ENCODE results near the gene CALHM3.

Gene CALHM3

DNA sequence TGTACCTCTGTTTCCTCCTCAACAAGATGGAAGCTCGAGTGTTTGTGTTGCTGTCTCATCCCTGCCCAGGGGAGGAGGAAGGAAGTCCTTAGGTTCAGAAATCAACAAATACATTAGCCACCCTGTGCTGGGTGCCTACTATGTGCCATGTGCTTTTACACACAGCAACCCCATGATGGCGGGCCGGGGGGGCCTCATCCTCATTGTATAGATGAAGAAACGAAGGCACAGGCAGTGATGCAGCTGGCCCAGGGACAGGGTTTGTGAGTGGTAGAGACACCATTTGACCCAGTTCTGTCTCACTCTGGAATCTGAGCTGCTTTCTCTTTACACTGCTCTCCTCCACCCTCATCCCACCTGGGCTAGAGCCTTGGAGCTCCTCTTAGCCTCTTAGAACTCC, 25.0 kb downstream of the CALHM3 start:
- H3K9ac ChIP-seq (ENCODE audit: low read depth, low read length), result no peak overlapping the region
- no peaks in the 10 kb centered on the region for H3K27me3 ChIP-seq (ENCODE audit: insufficient read depth, low read length)
- H3K36me3 ChIP-seq (ENCODE audit: insufficient read depth, low read length), result no peaks in the 10 kb centered on the region
- H3K4me1 ChIP-seq (ENCODE audit: insufficient read depth, low read length), result peaks cover 7% of the 10 kb centered on the region
- no peak overlapping the region for H3K4me3 ChIP-seq (ENCODE audit: low read length)
- no peak overlapping the region for H3K27ac ChIP-seq (ENCODE audit: low read depth, low read length)
- no peaks in the 10 kb centered on the region for H3K9me3 ChIP-seq (ENCODE audit: insufficient read depth, low read depth, low read length)
- 92% methylated on average over 3 of the region's 4 CpGs for WGBS

DNA sequence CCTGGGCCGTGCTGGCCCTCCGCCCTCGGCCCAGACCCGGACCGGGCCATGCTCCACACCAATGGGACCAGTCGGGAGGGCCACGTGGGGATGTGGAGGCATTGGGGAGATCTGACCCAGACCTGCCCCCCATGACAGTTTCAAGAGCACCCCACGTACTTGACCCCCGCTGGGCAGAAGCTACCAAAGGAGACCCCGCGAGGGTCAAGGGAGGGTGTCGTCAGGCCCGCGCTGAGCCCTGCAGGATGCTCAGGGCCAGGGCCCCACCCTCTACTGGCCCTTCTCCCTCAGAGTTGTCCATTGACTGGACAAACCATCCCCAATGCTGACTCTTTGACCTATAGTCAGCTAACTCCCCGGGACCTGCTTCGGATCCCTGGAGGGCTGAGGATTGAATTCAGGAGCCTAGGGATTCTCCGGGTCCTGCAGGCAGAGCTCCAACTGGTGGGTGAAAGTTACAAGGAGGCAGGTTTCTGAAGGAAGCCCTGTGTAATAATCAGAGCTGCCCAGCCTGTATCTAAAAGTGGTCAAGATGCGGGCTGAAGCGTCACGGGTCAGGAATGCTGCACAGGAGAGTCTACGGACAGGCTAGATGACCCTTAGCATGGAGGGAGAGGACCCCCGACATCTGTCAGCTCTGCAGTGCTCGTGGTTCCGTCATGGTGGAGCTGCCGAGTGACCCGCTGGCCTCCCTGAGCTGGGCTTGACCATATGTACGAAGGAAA, 26.4 kb downstream of the CALHM3 start:
- Histone ChIP-seq H3K27ac (ENCODE audit: low read depth, low read length) (no peak overlapping the region), H3K27me3 (ENCODE audit: insufficient read depth, low read length) (no peaks in the 10 kb centered on the region), H3K36me3 (ENCODE audit: insufficient read depth, low read length) (peaks cover 3% of the 10 kb centered on the region), H3K9me3 (ENCODE audit: insufficient read depth, low read depth, low read length) (no peaks in the 10 kb centered on the region), H3K4me3 (ENCODE audit: low read length) (peak overlapping the region; percentile 49), H3K4me1 (ENCODE audit: insufficient read depth, low read length) (peaks cover 7% of the 10 kb centered on the region), H3K9ac (ENCODE audit: low read depth, low read length) (0 out of 2 replicates have a peak overlapping the region, but pooled peaks have one; percentile 31)
- WGBS, result 75% methylated on average over 27 of the region's 27 CpGs

DNA sequence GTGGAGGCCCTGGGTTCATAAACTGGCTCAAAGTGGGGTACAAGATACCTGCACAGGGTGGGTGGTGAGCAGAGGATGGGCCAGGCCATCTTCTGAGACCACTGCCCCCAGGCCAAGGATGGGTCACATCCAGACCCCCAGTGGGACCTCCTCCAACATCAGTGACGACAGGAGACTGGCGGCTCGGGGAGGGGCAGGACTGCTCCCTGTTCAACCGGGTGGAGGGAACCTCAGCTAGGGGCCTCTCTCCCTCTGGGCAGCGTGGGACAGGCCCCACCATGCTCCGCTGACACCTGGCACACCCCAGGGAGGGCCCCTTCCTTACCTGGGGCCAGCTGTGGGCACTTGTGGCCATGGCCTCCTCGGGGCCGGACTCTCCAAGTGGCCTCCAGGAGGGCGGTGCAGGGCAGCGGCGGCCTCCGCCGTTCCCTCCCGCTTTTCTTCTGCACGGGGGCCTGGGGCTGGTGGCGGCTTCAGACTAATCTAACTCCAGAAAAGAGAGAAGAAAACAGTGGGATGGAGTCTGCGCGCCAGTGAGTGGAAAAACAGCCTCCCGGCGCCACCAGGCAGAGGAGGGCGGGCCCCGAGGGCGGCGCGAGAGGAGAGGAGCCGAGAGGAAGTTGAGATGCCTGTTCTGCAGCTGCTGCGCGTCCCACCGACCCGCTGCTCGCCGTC, 27.1 kb downstream of the CALHM3 start, which contains the start of gene CALHM2:
TSS of gene CALHM2 (minus strand) at position 540 of the 675 bp plus-strand sequence. CDS start 2,429 bp downstream, outside the sequence.
- H3K27me3 ChIP-seq (ENCODE audit: insufficient read depth, low read length), result no peaks in the 10 kb centered on the region
- 41% methylated on average over 32 of the region's 32 CpGs for WGBS
- no peak within 1 kb of the TSS for H3K27ac ChIP-seq (ENCODE audit: low read depth, low read length)
- H3K9ac ChIP-seq (ENCODE audit: low read depth, low read length), result 0 out of 2 replicates have a peak within 1 kb of the TSS, but pooled peaks have one; percentile 31
- H3K4me1 ChIP-seq (ENCODE audit: insufficient read depth, low read length), result peaks cover 7% of the 10 kb centered on the region
- no peaks in the 10 kb centered on the region for H3K9me3 ChIP-seq (ENCODE audit: insufficient read depth, low read depth, low read length)
- peaks cover 10% of the 10 kb centered on the region for H3K36me3 ChIP-seq (ENCODE audit: insufficient read depth, low read length)
- peak within 1 kb of the TSS; percentile 49 for H3K4me3 ChIP-seq (ENCODE audit: low read length)

DNA sequence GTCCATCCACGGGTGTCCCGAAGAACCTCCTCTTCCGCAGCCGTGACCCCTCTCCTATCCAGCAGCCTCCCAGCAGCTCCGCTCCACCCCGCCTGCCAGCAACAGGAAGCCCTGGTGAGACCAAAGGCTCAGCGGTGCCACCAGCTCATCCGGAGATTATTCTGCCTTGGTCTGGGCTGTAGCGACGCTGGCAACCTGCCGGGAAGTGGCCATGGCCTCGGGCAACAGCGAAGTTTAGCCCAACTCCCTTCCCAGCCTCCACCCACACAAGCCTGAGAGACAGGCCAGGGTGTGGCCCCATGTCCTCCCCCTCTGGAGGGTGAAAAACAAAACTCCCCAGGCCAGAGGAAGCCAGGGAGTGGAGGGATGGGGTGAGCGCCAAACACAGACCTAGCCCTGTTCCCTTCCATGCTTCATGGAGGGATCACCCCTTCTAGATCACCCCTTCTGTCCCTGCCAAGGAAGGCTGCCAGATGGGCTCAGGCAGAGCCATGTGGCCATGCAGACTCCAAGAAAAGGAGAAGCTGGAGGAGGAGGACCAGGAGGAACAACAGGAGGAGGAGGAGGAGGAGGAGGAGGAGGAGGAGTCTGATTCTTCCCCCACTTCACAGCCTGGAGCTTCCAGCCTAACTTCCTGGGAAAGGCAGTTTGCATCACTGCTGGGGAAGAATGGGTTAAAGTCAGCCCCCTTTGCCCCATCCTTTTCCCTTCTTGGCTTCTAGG, 27.8 kb downstream of the CALHM3 start:
- Histone ChIP-seq H3K4me1 (ENCODE audit: insufficient read depth, low read length) (peaks cover 7% of the 10 kb centered on the region), H3K9ac (ENCODE audit: low read depth, low read length) (no peak overlapping the region), H3K36me3 (ENCODE audit: insufficient read depth, low read length) (peaks cover 17% of the 10 kb centered on the region), H3K27ac (ENCODE audit: low read depth, low read length) (no peak overlapping the region), H3K27me3 (ENCODE audit: insufficient read depth, low read length) (no peaks in the 10 kb centered on the region), H3K9me3 (ENCODE audit: insufficient read depth, low read depth, low read length) (no peaks in the 10 kb centered on the region), H3K4me3 (ENCODE audit: low read length) (peak overlapping the region; percentile 49)
- WGBS, result 42% methylated on average over 14 of the region's 14 CpGs

DNA sequence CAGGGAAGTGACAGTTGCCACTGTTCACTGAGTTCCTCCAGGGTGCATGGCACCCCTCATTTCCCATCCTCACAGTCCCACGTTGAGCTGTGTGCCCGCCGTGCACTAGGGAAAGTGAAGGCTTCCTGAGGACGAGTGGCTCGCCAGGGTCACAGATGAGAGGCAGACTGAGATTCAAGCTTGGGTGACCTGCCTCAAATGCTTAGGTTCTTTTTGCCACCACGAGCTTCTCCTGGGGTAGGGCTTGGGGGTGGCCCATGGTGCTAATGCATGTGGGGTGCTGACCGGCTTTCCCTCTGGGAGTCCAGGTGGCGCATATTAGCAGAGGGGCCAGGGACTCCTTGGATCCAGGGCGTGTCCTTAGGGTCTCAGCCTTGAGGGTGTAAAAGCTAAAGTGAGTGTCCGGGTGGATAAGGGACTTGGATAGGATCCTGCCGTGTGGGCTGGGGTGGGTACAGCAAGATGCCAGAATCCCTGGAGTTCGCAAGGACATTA, 28.8 kb downstream of the CALHM3 start:
- Histone ChIP-seq H3K36me3 (ENCODE audit: insufficient read depth, low read length) (peaks cover 27% of the 10 kb centered on the region), H3K9me3 (ENCODE audit: insufficient read depth, low read depth, low read length) (no peaks in the 10 kb centered on the region), H3K4me1 (ENCODE audit: insufficient read depth, low read length) (peaks cover 7% of the 10 kb centered on the region), H3K27me3 (ENCODE audit: insufficient read depth, low read length) (no peaks in the 10 kb centered on the region), H3K9ac (ENCODE audit: low read depth, low read length) (no peak overlapping the region), H3K27ac (ENCODE audit: low read depth, low read length) (no peak overlapping the region), H3K4me3 (ENCODE audit: low read length) (no peak overlapping the region)
- WGBS, result 90% methylated on average over 12 of the region's 12 CpGs

DNA sequence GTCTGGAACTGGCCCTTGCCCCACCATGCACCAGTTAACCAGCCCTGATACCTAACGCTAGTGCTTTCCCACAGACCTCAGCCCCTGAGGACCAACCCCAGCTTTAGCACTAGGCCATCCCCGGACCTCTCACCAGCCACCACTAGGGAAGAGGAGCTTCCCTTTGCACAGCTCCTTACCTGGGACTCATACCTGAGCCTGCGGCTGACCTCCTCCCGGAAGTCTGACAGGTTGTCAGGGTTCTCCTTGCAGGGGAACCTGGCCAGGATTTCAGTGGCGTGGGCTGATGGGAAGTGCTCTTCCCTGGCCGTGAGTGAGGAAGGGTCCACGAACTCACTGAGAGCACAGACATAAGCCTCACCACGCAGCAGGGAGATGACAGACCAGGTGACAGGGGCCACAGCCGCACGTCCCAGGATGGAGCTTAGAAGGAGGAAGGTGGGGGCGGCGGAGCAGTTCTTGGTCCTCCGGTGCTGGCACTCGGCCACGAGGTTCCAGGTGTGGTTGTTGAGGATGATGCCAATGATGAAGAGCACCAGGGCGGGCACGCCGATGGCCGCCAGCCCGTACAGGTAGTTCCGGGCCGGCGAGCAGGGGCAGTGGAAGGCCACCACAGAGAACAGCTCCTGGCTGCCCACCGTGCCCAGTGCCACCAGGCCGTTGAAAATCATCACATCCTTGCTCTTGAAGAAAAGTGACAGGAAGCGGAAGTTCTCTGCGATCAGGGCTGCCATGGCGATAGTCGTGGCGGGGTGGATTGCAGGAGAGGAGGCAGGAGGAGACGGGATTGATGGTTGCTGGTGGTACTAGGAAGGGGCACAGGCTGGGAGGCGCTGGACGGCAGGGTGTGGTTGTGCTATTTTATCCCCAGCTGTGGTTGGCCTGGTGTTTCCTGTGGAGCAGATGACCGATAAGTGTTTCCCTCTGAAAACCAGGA, 29.6 kb downstream of the CALHM3 start:
- Histone ChIP-seq H3K27me3 (ENCODE audit: insufficient read depth, low read length) (no peaks in the 10 kb centered on the region), H3K27ac (ENCODE audit: low read depth, low read length) (no peak overlapping the region), H3K4me1 (ENCODE audit: insufficient read depth, low read length) (peaks cover 7% of the 10 kb centered on the region), H3K36me3 (ENCODE audit: insufficient read depth, low read length) (peaks cover 35% of the 10 kb centered on the region), H3K4me3 (ENCODE audit: low read length) (no peak overlapping the region), H3K9me3 (ENCODE audit: insufficient read depth, low read depth, low read length) (no peaks in the 10 kb centered on the region), H3K9ac (ENCODE audit: low read depth, low read length) (no peak overlapping the region)
- WGBS, result 94% methylated on average over 34 of the region's 34 CpGs

DNA sequence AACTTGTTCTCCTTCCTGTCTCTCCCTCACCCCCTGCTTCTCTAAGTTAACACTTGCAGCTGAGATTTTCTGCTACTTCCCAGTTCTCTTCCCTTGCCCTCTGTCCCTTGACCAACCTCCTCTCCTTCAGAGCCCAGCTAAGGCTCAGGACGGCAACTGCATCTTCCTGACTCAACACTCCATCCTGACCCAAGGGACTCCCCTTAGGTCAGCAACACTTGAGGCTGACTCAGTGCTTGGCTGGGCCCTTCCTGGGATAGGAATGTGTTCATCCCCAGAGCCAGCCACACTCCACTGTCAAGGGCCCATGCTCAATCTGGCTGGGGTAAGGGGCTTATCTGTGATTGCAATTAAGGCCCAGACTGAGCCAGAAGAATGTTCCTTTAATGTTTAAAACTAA, 30.3 kb downstream of the CALHM3 start:
- Histone ChIP-seq H3K36me3 (ENCODE audit: insufficient read depth, low read length) (peaks cover 42% of the 10 kb centered on the region), H3K27me3 (ENCODE audit: insufficient read depth, low read length) (no peaks in the 10 kb centered on the region), H3K4me1 (ENCODE audit: insufficient read depth, low read length) (peaks cover 7% of the 10 kb centered on the region), H3K4me3 (ENCODE audit: low read length) (no peak overlapping the region), H3K27ac (ENCODE audit: low read depth, low read length) (no peak overlapping the region), H3K9ac (ENCODE audit: low read depth, low read length) (no peak overlapping the region), H3K9me3 (ENCODE audit: insufficient read depth, low read depth, low read length) (no peaks in the 10 kb centered on the region)
- WGBS, result 89% methylated on average over 1 of the region's 1 CpG

DNA sequence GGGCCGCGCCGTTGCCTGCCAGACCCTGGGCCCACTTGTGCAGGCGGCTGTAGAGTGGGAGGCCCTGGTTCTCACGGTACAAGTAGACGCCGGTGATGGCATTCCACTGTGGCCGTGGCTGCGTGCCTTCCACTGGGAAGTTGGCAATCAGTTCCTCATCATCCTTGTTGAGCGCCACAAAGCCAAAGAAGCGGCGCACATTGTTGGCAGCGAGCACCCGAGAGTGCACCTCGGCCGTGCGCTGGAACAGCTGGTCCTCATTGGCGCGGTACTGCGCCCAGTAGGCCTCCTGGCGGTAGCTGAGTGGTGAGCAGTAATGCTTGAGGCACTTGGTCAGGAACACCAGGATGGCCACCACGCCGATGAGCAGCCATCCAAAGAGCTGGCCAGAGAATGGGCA, 31.9 kb downstream of the CALHM3 start:
- H3K9ac ChIP-seq (ENCODE audit: low read depth, low read length), result no peak overlapping the region
- H3K27ac ChIP-seq (ENCODE audit: low read depth, low read length), result no peak overlapping the region
- 96% methylated on average over 23 of the region's 23 CpGs for WGBS
- peaks cover 7% of the 10 kb centered on the region for H3K4me1 ChIP-seq (ENCODE audit: insufficient read depth, low read length)
- no peaks in the 10 kb centered on the region for H3K9me3 ChIP-seq (ENCODE audit: insufficient read depth, low read depth, low read length)
- H3K4me3 ChIP-seq (ENCODE audit: low read length), result no peak overlapping the region
- H3K27me3 ChIP-seq (ENCODE audit: insufficient read depth, low read length), result no peaks in the 10 kb centered on the region
- H3K36me3 ChIP-seq (ENCODE audit: insufficient read depth, low read length), result peaks cover 58% of the 10 kb centered on the region

DNA sequence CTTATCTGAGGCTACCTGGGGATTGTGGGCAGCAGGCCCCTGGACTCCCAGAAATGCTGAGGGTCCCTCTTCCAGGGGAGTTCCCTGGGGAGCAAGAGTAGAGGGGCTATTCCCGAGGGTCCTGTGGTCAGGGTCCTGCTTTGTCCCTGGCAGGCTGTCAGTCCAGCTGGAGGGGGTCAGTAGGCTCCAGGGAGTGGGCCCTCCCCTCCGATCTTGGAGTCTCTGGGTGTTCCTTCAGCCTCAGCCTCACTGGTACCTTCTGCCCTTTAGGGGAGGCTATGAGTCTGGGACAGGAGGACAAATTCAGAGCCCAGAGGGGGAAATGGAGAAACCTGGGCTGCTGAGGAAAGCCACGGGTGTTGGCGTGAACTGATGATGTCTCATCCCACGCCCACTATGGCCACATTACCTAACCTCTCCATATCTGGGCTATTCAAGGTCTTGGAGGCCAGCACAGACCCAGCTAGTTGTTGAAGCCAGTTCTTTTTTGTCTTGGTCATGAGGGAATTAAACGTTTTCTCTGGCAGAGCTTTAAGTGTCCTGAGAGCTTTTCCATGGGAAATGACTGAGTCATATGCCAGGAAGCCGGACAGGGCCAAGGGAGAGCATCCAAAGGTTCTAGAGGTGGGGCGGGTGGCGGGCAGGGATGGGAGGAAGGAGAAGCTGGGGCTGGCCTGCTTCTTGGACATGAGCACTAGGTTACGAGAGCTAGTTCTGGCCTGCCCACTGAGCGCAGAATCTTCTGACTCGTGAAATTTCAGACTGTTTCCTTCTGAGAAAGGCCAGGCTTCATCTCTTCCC, 33.1 kb downstream of the CALHM3 start:
- H3K4me3 ChIP-seq (ENCODE audit: low read length), result no peak overlapping the region
- 94% methylated on average over 12 of the region's 12 CpGs for WGBS
- no peaks in the 10 kb centered on the region for H3K27me3 ChIP-seq (ENCODE audit: insufficient read depth, low read length)
- peaks cover 70% of the 10 kb centered on the region for H3K36me3 ChIP-seq (ENCODE audit: insufficient read depth, low read length)
- no peaks in the 10 kb centered on the region for H3K4me1 ChIP-seq (ENCODE audit: insufficient read depth, low read length)
- no peak overlapping the region for H3K27ac ChIP-seq (ENCODE audit: low read depth, low read length)
- no peaks in the 10 kb centered on the region for H3K9me3 ChIP-seq (ENCODE audit: insufficient read depth, low read depth, low read length)
- no peak overlapping the region for H3K9ac ChIP-seq (ENCODE audit: low read depth, low read length)

DNA sequence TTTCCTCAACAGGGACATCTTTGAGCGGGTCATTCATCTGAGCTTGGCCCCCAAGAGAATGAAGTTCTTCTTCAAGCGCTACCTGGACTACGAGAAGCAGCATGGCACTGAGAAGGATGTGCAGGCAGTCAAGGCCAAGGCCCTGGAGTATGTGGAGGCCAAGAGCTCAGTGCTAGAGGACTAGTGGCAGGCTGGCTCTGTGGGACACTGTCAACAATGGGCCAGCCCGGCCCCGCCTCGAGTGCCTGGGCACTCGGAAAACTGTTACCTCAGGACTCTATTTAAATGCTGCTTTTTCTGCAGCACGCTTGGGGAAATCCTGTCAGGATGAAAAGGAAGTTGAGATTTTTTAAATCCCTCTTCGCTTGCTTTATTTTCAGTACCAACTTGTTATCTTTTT, 33.7 kb downstream of the CALHM3 start:
- Histone ChIP-seq H3K27me3 (ENCODE audit: insufficient read depth, low read length) (no peaks in the 10 kb centered on the region), H3K4me3 (ENCODE audit: low read length) (no peak overlapping the region), H3K4me1 (ENCODE audit: insufficient read depth, low read length) (no peaks in the 10 kb centered on the region), H3K27ac (ENCODE audit: low read depth, low read length) (no peak overlapping the region), H3K36me3 (ENCODE audit: insufficient read depth, low read length) (peaks cover 76% of the 10 kb centered on the region), H3K9me3 (ENCODE audit: insufficient read depth, low read depth, low read length) (no peaks in the 10 kb centered on the region), H3K9ac (ENCODE audit: low read depth, low read length) (no peak overlapping the region)
- WGBS, result 95% methylated on average over 9 of the region's 9 CpGs
